Transverse colon (tissue), 4 donors: ENCODE measurements around the gene CTNNBIP1.

ENCODE experiments used
- CTCF ChIP-seq, 5 experiments: fragments of 200-600 bp in 3 of 5; fragments of 450-650 bp in 2 of 5; sonication (generic) in 3 of 5; IDR thresholded peaks; 1 replicate in 2 of 5; 2 replicates in 3 of 5; pipeline ENCODE4 v1.5.1; 2016 to 2017; ENCODE audit warnings: antibody characterized with exemption in 5 of 5, inconsistent platforms in 3 of 5, mild to moderate bottlenecking in 2 of 5, moderate library complexity in 1 of 5
- EP300 ChIP-seq: sonication (generic); formaldehyde crosslinking; IDR thresholded peaks from one replicate; pipeline ENCODE4 v1.6.1; 2017; ENCODE audit warnings: antibody characterized with exemption, low read depth
- POLR2A ChIP-seq: fragments of 450-650 bp; IDR thresholded peaks from one replicate; pipeline ENCODE4 v1.6.1; 2016; ENCODE audit warnings: antibody characterized with exemption, mild to moderate bottlenecking, moderate library complexity
- POLR2AphosphoS5 ChIP-seq, 3 donors: sonication (generic); formaldehyde crosslinking; IDR thresholded peaks; one replicate each; pipeline ENCODE4 v1.6.1; 2016; ENCODE audit warnings: antibody characterized with exemption in 3 of 3

GRCh38 chr1:9927259-9927658 is 17.2 kb upstream of the CTNNBIP1 start:
- TF ChIP-seq CTCF (IDR thresholded peaks at IDR 0.05) (no peak), POLR2AphosphoS5 (IDR thresholded peaks at IDR 0.05) (no peak), EP300 (no peak), POLR2A (no peak)
